ENCODE data around the gene INF2. TPM values are rescaled to one million over a fixed set of nuclear protein-coding genes. Genes with fewer than 3 reads are reported as not detected.

The INF2 gene
- total RNA-seq, 1 donor from 2014 or later = 7.8 TPM

GRCh38 chr14:104678901-104679705 is 10.3 kb upstream of the INF2 start:
- Histone ChIP-seq H3K9ac (no peak overlapping the region), H3K27me3 (no peaks in the 10 kb centered on the region), H3K9me3 (ENCODE audit: low read depth) (no peaks in the 10 kb centered on the region), H3K4me2 (peak overlapping the region; percentile 81), H3K27ac (no peak overlapping the region), H3K36me3 (no peaks in the 10 kb centered on the region), H3K4me3 (no peak overlapping the region), H3K79me2 (ENCODE audit: low read depth) (no peaks in the 10 kb centered on the region), H4K20me1 (ENCODE audit: low read depth) (no peaks in the 10 kb centered on the region), H3K4me1 (peaks cover 53% of the 10 kb centered on the region), H2AFZ (replicated peaks) (no peak overlapping the region), H3F3A (ENCODE audit: low read depth) (peaks cover 38% of the 10 kb centered on the region)
- Mint-ChIP-seq H3K4me1 (peaks cover 42% of the 10 kb centered on the region), H3K36me3 (no peaks in the 10 kb centered on the region), H3K27ac (no peak overlapping the region), H3K9me3 (no peaks in the 10 kb centered on the region), H3K4me3 (peak overlapping the region; percentile 78), H3K27me3 (ENCODE audit: insufficient read depth, low read depth) (peaks cover 4% of the 10 kb centered on the region)
- no peak for DNase-seq (ENCODE audit: low spot score)
- TF ChIP-seq EZH2 (IDR thresholded peaks at IDR 0.05) (no peak), CTCF (IDR thresholded peaks at IDR 0.05) (no peak), EZH2phosphoT487 (IDR thresholded peaks at IDR 0.05) (no peak)

- H3K27ac Mint-ChIP-seq = peak overlapping the region; percentile 24
- H3K9ac ChIP-seq = no peak overlapping the region
- H3K27me3 Mint-ChIP-seq (ENCODE audit: insufficient read depth, low read depth) = peaks cover 7% of the 10 kb centered on the region
- DNase-seq (ENCODE audit: low spot score) = no peak
- peaks cover 53% of the 10 kb centered on the region for H3K4me1 ChIP-seq
- H3F3A ChIP-seq (ENCODE audit: low read depth) = peaks cover 35% of the 10 kb centered on the region
- H3K4me3 ChIP-seq = no peak overlapping the region
- no peaks in the 10 kb centered on the region for H4K20me1 ChIP-seq (ENCODE audit: low read depth)
- peaks cover 51% of the 10 kb centered on the region for H3K4me1 Mint-ChIP-seq
- H3K4me3 Mint-ChIP-seq = peak overlapping the region; percentile 66
- no peaks in the 10 kb centered on the region for H3K79me2 ChIP-seq (ENCODE audit: low read depth)
- no peak overlapping the region for H2AFZ ChIP-seq (replicated peaks)
- TF ChIP-seq EZH2 (IDR thresholded peaks at IDR 0.05) (no peak), CTCF (IDR thresholded peaks at IDR 0.05) (no peak), EZH2phosphoT487 (IDR thresholded peaks at IDR 0.05) (no peak)
- no peaks in the 10 kb centered on the region for H3K27me3 ChIP-seq
- peaks cover 3% of the 10 kb centered on the region for H3K9me3 Mint-ChIP-seq
- H3K36me3 ChIP-seq = no peaks in the 10 kb centered on the region
- no peaks in the 10 kb centered on the region for H3K9me3 ChIP-seq (ENCODE audit: low read depth)
- no peak overlapping the region for H3K4me2 ChIP-seq
- H3K27ac ChIP-seq = no peak overlapping the region
- no peaks in the 10 kb centered on the region for H3K36me3 Mint-ChIP-seq
Observed at GRCh38 chr14:104680056-104680805, 9.2 kb upstream of the INF2 start.

- Histone ChIP-seq H3K4me2 (peak overlapping the region; percentile 62), H3K79me2 (ENCODE audit: low read depth) (no peaks in the 10 kb centered on the region), H3K9ac (no peak overlapping the region), H3K4me3 (peak overlapping the region; percentile 17), H4K20me1 (ENCODE audit: low read depth) (no peaks in the 10 kb centered on the region), H3F3A (ENCODE audit: low read depth) (peaks cover 35% of the 10 kb centered on the region), H3K27me3 (no peaks in the 10 kb centered on the region), H3K27ac (no peak overlapping the region), H3K36me3 (no peaks in the 10 kb centered on the region), H2AFZ (replicated peaks) (peak overlapping the region; percentile 63), H3K4me1 (peaks cover 53% of the 10 kb centered on the region), H3K9me3 (ENCODE audit: low read depth) (no peaks in the 10 kb centered on the region)
- peak overlapping the region; percentile 77 for H3K27ac Mint-ChIP-seq
- peak; percentile 52 for DNase-seq (ENCODE audit: low spot score)
- H3K36me3 Mint-ChIP-seq = no peaks in the 10 kb centered on the region
- H3K4me1 Mint-ChIP-seq = peaks cover 51% of the 10 kb centered on the region
- peak overlapping the region; percentile 54 for H3K4me3 Mint-ChIP-seq
- H3K9me3 Mint-ChIP-seq = peaks cover 3% of the 10 kb centered on the region
- no peak for TF ChIP-seq EZH2phosphoT487 (IDR thresholded peaks at IDR 0.05)
- no peak for TF ChIP-seq EZH2 (IDR thresholded peaks at IDR 0.05)
- TF ChIP-seq CTCF (IDR thresholded peaks at IDR 0.05) = peak; percentile 44
- peaks cover 9% of the 10 kb centered on the region for H3K27me3 Mint-ChIP-seq (ENCODE audit: insufficient read depth, low read depth)
Observed at GRCh38 chr14:104680806-104681688, 8.4 kb upstream of the INF2 start.

Measured in neural progenitor cell (in vitro differentiated cells).